ENCODE data around the gene COCH.

DNA sequence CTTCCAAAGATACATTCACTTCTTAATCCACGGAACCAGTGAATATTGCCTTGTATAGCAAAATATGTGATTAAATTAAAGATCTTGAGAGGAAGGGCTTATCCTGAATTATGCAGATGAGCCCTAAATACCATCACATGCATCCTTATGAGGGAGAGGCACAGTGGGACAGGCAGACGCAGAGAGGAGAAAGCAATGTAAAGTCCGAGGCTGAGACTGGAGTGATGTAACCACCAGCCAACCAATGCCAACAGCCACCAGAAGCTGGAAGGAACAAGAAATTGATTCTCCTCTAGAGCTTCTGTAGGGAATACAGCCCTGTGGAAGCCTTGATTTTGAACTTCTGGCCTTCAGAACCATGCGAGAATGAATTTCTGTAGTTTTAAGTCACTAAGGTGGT, 44.5 kb upstream of the COCH start:
- no peak for TF ChIP-seq EZH2 (IDR thresholded peaks at IDR 0.05)
- TF ChIP-seq POLR2AphosphoS5 (IDR thresholded peaks at IDR 0.05; ENCODE audit: borderline replicate concordance, low read depth, low read length) = no peak

Measured in SK-N-MC (cell line).